K562 (cell line): ENCODE data around the gene FBLIM1. TPM values are rescaled to one million over a fixed set of nuclear protein-coding genes. Genes with fewer than 3 reads are reported as not detected.

ENCODE experiments used
- ATAC-seq: fragments of 200-7000 bp; cut with Tn5 transposase; 3 replicates; pipeline ENCODE4 v1.9.1; 2020; ENCODE audit warnings: moderate library complexity
- BruUV-seq: library from RNA; stranded (reverse); fragments of 400-500 nt; replicated peaks from 2 replicates; lab custom pipeline; 2021; lab: Mats Ljungman, UMichigan
- CTCF ChIA-PET: fragments of 300-600 bp; formaldehyde crosslinking; extraction: SDS; loops from one replicate; lab custom pipeline; 2021; ENCODE audit warnings: low intra/inter-chr PET ratio; lab: Yijun Ruan, JAX
- POLR2A ChIA-PET: fragments of 300-600, 350-650 bp; sonication (Branson Sonifier 250); formaldehyde crosslinking; extraction: SDS; loops from one replicate; lab custom pipeline; 2021; ENCODE audit warnings: antibody characterized with exemption, inconsistent platforms; lab: Yijun Ruan, JAX
- DNase-seq, 4 experiments: peaks; one replicate each; pipeline versions ENCODE4 v3.0.0 to v3.0.0-alpha.2; 2011 to 2018; ENCODE audit warnings: low spot score in 3 of 4, mixed read lengths in 3 of 4; ENCODE audit errors: extremely low read depth in 1 of 4
- FAIRE-seq: peaks from 2 replicates; lab custom pipeline; 2011; peaks lifted over from hg19 to GRCh38; lab: Jason Lieb, UNC
- H2AFZ ChIP-seq: 2 replicates; pipeline ENCODE4 v1.6.0; 2011; ENCODE audit warnings: low read depth, low read length, control low read depth, inconsistent platforms
- H3K27ac ChIP-seq: fragments of 200-600 bp; 3 replicates; pipeline ENCODE4 v1.8.0; 2011; ENCODE audit warnings: low read depth, mild to moderate bottlenecking, control low read depth, inconsistent platforms, low read length, moderate library complexity, mixed read lengths; ENCODE audit errors: extremely low read depth
- H3K27me3 ChIP-seq, 2 experiments: fragments of 300-600 bp in 1 of 2; 2 replicates in 1 of 2; 3 replicates in 1 of 2; pipeline versions ENCODE4 v1.6.0 to v1.8.0; 2011; ENCODE audit warnings: inconsistent platforms in 2 of 2, low read length in 2 of 2, mild to moderate bottlenecking in 1 of 2, mixed read lengths in 1 of 2, moderate library complexity in 1 of 2; ENCODE audit not compliant: control insufficient read depth in 2 of 2, insufficient read depth in 2 of 2
- H3K36me3 ChIP-seq: fragments of 300-600 bp; 3 replicates; pipeline ENCODE4 v1.8.0; 2011; ENCODE audit warnings: mild to moderate bottlenecking, low read length, inconsistent platforms; ENCODE audit not compliant: control insufficient read depth, insufficient read depth
- H3K4me1 ChIP-seq, 2 experiments: fragments of 200-600 bp in 1 of 2; replicated peaks in 1 of 2; 2 replicates in 1 of 2; 3 replicates in 1 of 2; pipeline versions ENCODE4 v1.5.1 to v1.8.0; 2011; ENCODE audit warnings: inconsistent platforms in 2 of 2, low read length in 2 of 2, mild to moderate bottlenecking in 1 of 2, mixed read lengths in 1 of 2, moderate library complexity in 1 of 2; ENCODE audit not compliant: control insufficient read depth in 2 of 2, insufficient read depth in 2 of 2
- H3K4me2 ChIP-seq: 2 replicates; pipeline ENCODE4 v1.6.1; 2011; ENCODE audit warnings: low read length, control low read depth, inconsistent platforms, mixed read lengths; ENCODE audit not compliant: insufficient read depth
- H3K4me3 ChIP-seq: fragments of 200-600 bp; sonication (generic), shearing (Covaris generic); 2 replicates; pipeline ENCODE4 v1.5.1; 2016; ENCODE audit warnings: control low read depth, inconsistent platforms
- H3K79me2 ChIP-seq: fragments of 200-600 bp; 3 replicates; pipeline ENCODE4 v1.8.0; 2011; ENCODE audit warnings: low read length, inconsistent platforms; ENCODE audit not compliant: control insufficient read depth, insufficient read depth
- H3K9ac ChIP-seq, 2 experiments: 2 replicates each; pipeline versions ENCODE4 v1.6.0 to v1.6.1; 2011; ENCODE audit warnings: low read depth in 2 of 2, low read length in 2 of 2, control low read depth in 1 of 2, inconsistent platforms in 1 of 2, mild to moderate bottlenecking in 1 of 2, mixed read lengths in 1 of 2; ENCODE audit not compliant: insufficient read depth in 1 of 2
- H3K9me1 ChIP-seq: one replicate; pipeline ENCODE4 v1.6.0; 2011; ENCODE audit warnings: inconsistent platforms, mild to moderate bottlenecking, low read length, moderate library complexity; ENCODE audit not compliant: control insufficient read depth, insufficient read depth
- H3K9me3 ChIP-seq: replicated peaks from 2 replicates; pipeline ENCODE4 v1.5.1; 2011; ENCODE audit warnings: low read depth, low read length, inconsistent platforms; ENCODE audit not compliant: control insufficient read depth, insufficient read depth
- H4K20me1 ChIP-seq: replicated peaks from 2 replicates; pipeline ENCODE4 v1.6.1; 2011; ENCODE audit warnings: low read length, inconsistent platforms, mixed read lengths; ENCODE audit not compliant: control insufficient read depth, insufficient read depth
- FOXP4 ChIP-seq: sonication (generic); formaldehyde crosslinking; IDR thresholded peaks from 2 replicates; pipeline ENCODE4 v1.8.0; 2022; ENCODE audit warnings: mild to moderate bottlenecking, missing genetic modification reagents, borderline replicate concordance
- THAP12 ChIP-seq: fragments of 250-450 bp; sonication (Bioruptor Pico); IDR thresholded peaks from 2 replicates; pipeline ENCODE4 v1.9.0; 2021; ENCODE audit warnings: mild to moderate bottlenecking, inconsistent platforms
- WGBS: fragments of 100-300 bp; shearing (Covaris generic); methylation state at CpG from one replicate; pipeline ENCODE4 v1.1.6; 2016; ENCODE audit warnings: low coverage, mixed read lengths; ENCODE audit not compliant: insufficient coverage; ENCODE audit errors: missing lambda C conversion rate; 5-methylcytosine and 5-hydroxymethylcytosine counted together
- in situ Hi-C: fragments of 300-500 bp; cut with MboI; formaldehyde crosslinking; loops from 4 replicates; pipeline ENCODE4 v1.15.0; 2018; ENCODE audit warnings: inconsistent platforms, mixed read lengths
- intact Hi-C: fragments of 100-400 bp; cut with micrococcal nuclease; formaldehyde crosslinking; loops from 2 replicates; pipeline ENCODE4 v1.14.2; 2022
- polyA plus RNA-seq, 8 experiments: library from polyadenylated mRNA; depleted of rRNA in 4 of 8; stranded (reverse) in 5 of 8; unstranded in 3 of 8; fragments of >200 nt; fragmentation: Nextera tagmentation in 2 of 8; fragmentation: Illumina TruSeq in 1 of 8; extraction: Ambion mirVana in 2 of 8; extraction: Trizol in 1 of 8; gene quantifications; 2 replicates each; pipeline versions ENCODE4 v1.2.1 to v1.2.3, GENCODE V29; 2011 to 2014; ENCODE audit warnings: inconsistent platforms in 1 of 8, missing spikeins in 1 of 8
- total RNA-seq, 7 experiments: library from RNA; depleted of rRNA in 6 of 7; stranded (reverse); fragments of >200 nt in 6 of 7; fragmentation: Illumina TruSeq in 2 of 7; extraction: Trizol in 2 of 7; gene quantifications; 2 replicates each; pipeline versions ENCODE4 v1.2.1 to v1.2.3, GENCODE V29; 2011 to 2021; ENCODE audit warnings: low replicate concordance in 1 of 7
- TF ChIP-seq, protein P1 (sequence below): fragments of 200-600 bp; sonication (generic); IDR thresholded peaks from one replicate; pipeline ENCODE4 v1.6.1; 2012; ENCODE audit warnings: mild to moderate bottlenecking, low read depth, low read length, inconsistent platforms

FBLIM1 gene
- total and polyA plus RNA-seq, 9 of the 15 experiments (the other 6 are each of a cell fraction or from before 2014, with no cell fraction given), result 0.14 to 0.24 TPM; not detected in 7

GRCh38 chr1:15799004-15799867, 40.6 kb downstream of the FBLIM1 start:
- ChIA-PET CTCF (no interaction called here), POLR2A (interaction anchor here (0.6 to 1.1 kb wide), 3 partner anchors 18 to 273 kb away, joined by 3 read pairs; no protein-coding TSS in a partner anchor)
- Histone ChIP-seq H3K4me2 (no peak overlapping the region), H3K9me1 (peaks cover 4% of the 10 kb centered on the region), H3K4me3 (no peak overlapping the region), H2AFZ (no peak overlapping the region), H4K20me1 (no peaks in the 10 kb centered on the region), H3K9ac (peak overlapping the region in 1 of 2 experiments; percentile 13; a peak in 1 of 4 replicates), H3K27ac (no peak overlapping the region), H3K9me3 (no peaks in the 10 kb centered on the region), H3K4me1 (peaks cover 39 to 47% of the 10 kb centered on the region in 2 experiments), H3K36me3 (no peaks in the 10 kb centered on the region), H3K27me3 (no peaks in the 10 kb centered on the region), H3K79me2 (no peaks in the 10 kb centered on the region)
- FAIRE-seq (no peak), DNase-seq (peak in 3 of 4 experiments; percentile 22 to 41 (median 32)), ATAC-seq (no peak)
- in situ Hi-C loops, result no loop called here
- intact Hi-C loops, result loop anchor here (5.0 kb wide), 1 partner anchor 258 kb away; no protein-coding TSS in a partner anchor
- WGBS, result 39% methylated on average over 7 of the region's 9 CpGs
- no TSS peak for BruUV-seq
- TF ChIP-seq, protein P1, sequence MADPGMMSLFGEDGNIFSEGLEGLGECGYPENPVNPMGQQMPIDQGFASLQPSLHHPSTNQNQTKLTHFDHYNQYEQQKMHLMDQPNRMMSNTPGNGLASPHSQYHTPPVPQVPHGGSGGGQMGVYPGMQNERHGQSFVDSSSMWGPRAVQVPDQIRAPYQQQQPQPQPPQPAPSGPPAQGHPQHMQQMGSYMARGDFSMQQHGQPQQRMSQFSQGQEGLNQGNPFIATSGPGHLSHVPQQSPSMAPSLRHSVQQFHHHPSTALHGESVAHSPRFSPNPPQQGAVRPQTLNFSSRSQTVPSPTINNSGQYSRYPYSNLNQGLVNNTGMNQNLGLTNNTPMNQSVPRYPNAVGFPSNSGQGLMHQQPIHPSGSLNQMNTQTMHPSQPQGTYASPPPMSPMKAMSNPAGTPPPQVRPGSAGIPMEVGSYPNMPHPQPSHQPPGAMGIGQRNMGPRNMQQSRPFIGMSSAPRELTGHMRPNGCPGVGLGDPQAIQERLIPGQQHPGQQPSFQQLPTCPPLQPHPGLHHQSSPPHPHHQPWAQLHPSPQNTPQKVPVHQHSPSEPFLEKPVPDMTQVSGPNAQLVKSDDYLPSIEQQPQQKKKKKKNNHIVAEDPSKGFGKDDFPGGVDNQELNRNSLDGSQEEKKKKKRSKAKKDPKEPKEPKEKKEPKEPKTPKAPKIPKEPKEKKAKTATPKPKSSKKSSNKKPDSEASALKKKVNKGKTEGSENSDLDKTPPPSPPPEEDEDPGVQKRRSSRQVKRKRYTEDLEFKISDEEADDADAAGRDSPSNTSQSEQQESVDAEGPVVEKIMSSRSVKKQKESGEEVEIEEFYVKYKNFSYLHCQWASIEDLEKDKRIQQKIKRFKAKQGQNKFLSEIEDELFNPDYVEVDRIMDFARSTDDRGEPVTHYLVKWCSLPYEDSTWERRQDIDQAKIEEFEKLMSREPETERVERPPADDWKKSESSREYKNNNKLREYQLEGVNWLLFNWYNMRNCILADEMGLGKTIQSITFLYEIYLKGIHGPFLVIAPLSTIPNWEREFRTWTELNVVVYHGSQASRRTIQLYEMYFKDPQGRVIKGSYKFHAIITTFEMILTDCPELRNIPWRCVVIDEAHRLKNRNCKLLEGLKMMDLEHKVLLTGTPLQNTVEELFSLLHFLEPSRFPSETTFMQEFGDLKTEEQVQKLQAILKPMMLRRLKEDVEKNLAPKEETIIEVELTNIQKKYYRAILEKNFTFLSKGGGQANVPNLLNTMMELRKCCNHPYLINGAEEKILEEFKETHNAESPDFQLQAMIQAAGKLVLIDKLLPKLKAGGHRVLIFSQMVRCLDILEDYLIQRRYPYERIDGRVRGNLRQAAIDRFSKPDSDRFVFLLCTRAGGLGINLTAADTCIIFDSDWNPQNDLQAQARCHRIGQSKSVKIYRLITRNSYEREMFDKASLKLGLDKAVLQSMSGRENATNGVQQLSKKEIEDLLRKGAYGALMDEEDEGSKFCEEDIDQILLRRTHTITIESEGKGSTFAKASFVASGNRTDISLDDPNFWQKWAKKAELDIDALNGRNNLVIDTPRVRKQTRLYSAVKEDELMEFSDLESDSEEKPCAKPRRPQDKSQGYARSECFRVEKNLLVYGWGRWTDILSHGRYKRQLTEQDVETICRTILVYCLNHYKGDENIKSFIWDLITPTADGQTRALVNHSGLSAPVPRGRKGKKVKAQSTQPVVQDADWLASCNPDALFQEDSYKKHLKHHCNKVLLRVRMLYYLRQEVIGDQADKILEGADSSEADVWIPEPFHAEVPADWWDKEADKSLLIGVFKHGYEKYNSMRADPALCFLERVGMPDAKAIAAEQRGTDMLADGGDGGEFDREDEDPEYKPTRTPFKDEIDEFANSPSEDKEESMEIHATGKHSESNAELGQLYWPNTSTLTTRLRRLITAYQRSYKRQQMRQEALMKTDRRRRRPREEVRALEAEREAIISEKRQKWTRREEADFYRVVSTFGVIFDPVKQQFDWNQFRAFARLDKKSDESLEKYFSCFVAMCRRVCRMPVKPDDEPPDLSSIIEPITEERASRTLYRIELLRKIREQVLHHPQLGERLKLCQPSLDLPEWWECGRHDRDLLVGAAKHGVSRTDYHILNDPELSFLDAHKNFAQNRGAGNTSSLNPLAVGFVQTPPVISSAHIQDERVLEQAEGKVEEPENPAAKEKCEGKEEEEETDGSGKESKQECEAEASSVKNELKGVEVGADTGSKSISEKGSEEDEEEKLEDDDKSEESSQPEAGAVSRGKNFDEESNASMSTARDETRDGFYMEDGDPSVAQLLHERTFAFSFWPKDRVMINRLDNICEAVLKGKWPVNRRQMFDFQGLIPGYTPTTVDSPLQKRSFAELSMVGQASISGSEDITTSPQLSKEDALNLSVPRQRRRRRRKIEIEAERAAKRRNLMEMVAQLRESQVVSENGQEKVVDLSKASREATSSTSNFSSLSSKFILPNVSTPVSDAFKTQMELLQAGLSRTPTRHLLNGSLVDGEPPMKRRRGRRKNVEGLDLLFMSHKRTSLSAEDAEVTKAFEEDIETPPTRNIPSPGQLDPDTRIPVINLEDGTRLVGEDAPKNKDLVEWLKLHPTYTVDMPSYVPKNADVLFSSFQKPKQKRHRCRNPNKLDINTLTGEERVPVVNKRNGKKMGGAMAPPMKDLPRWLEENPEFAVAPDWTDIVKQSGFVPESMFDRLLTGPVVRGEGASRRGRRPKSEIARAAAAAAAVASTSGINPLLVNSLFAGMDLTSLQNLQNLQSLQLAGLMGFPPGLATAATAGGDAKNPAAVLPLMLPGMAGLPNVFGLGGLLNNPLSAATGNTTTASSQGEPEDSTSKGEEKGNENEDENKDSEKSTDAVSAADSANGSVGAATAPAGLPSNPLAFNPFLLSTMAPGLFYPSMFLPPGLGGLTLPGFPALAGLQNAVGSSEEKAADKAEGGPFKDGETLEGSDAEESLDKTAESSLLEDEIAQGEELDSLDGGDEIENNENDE, result no peak
- TF ChIP-seq THAP12 (CRISPR knock-in tag) (no peak), FOXP4 (CRISPR knock-in tag) (no peak)
